Trophoblast cell (in vitro differentiated cells and primary cell): Measurements from ENCODE around the gene PLEKHA7.

ENCODE experiments used
- DNase-seq, 2 donors: peaks; one replicate each; pipeline ENCODE4 v3.0.0-alpha.2; 2016
- H2AFZ ChIP-seq: 2 replicates; pipeline ENCODE4 v1.6.1; 2013; ENCODE audit warnings: low read length, moderate library complexity, mild to moderate bottlenecking; ENCODE audit not compliant: insufficient read depth, poor library complexity
- H2AK5ac ChIP-seq: 2 replicates; pipeline ENCODE4 v1.6.1; 2013; ENCODE audit warnings: mild to moderate bottlenecking, low read length
- H2BK120ac ChIP-seq: 2 replicates; pipeline ENCODE4 v1.6.1; 2013; ENCODE audit warnings: low read length, mild to moderate bottlenecking, moderate library complexity; ENCODE audit not compliant: insufficient read depth, poor library complexity
- H2BK12ac ChIP-seq: 2 replicates; pipeline ENCODE4 v1.6.1; 2013; ENCODE audit warnings: mild to moderate bottlenecking, low read length, moderate library complexity
- H2BK5ac ChIP-seq: 2 replicates; pipeline ENCODE4 v1.6.1; 2013; ENCODE audit warnings: low read length, low read depth, moderate library complexity, mild to moderate bottlenecking; ENCODE audit not compliant: poor library complexity
- H3K14ac ChIP-seq: 2 replicates; pipeline ENCODE4 v1.6.1; 2013; ENCODE audit warnings: mild to moderate bottlenecking, low read length
- H3K18ac ChIP-seq: 2 replicates; pipeline ENCODE4 v1.6.1; 2013; ENCODE audit warnings: mild to moderate bottlenecking, low read length
- H3K23ac ChIP-seq: 2 replicates; pipeline ENCODE4 v1.6.1; 2013; ENCODE audit warnings: low read length
- H3K27ac ChIP-seq: 2 replicates; pipeline ENCODE4 v1.5.1; 2013; ENCODE audit warnings: low read depth, mild to moderate bottlenecking, inconsistent platforms, low read length, moderate library complexity
- H3K27me3 ChIP-seq: 2 replicates; pipeline ENCODE4 v1.6.1; 2013; ENCODE audit warnings: inconsistent platforms, mild to moderate bottlenecking, low read length, moderate library complexity; ENCODE audit not compliant: insufficient read depth
- H3K36me3 ChIP-seq, 2 experiments: 1 replicate in 1 of 2; 2 replicates in 1 of 2; pipeline ENCODE4 v1.6.1; 2013; ENCODE audit warnings: low read length in 2 of 2, mild to moderate bottlenecking in 2 of 2, moderate library complexity in 1 of 2; ENCODE audit not compliant: insufficient read depth in 2 of 2, control insufficient read depth in 1 of 2
- H3K4ac ChIP-seq: 2 replicates; pipeline ENCODE4 v1.6.1; 2013; ENCODE audit warnings: low read depth, mild to moderate bottlenecking, low read length, moderate library complexity
- H3K4me1 ChIP-seq, 2 experiments: 1 replicate in 1 of 2; 2 replicates in 1 of 2; pipeline ENCODE4 v1.6.1; 2013; ENCODE audit warnings: low read length in 2 of 2, mild to moderate bottlenecking in 2 of 2, moderate library complexity in 1 of 2; ENCODE audit not compliant: insufficient read depth in 2 of 2, control insufficient read depth in 1 of 2
- H3K4me2 ChIP-seq: 2 replicates; pipeline ENCODE4 v1.6.1; 2013; ENCODE audit warnings: inconsistent platforms, mild to moderate bottlenecking, low read length, moderate library complexity
- H3K4me3 ChIP-seq: 2 replicates; pipeline ENCODE4 v1.5.1; 2013; ENCODE audit warnings: mild to moderate bottlenecking, low read depth, low read length, inconsistent platforms
- H3K79me1 ChIP-seq: one replicate; pipeline ENCODE4 v1.6.1; 2013; ENCODE audit warnings: low read length
- H3K79me2 ChIP-seq: 2 replicates; pipeline ENCODE4 v1.6.1; 2013; ENCODE audit warnings: low read length, mild to moderate bottlenecking; ENCODE audit not compliant: control insufficient read depth, insufficient read depth, poor library complexity
- H3K9ac ChIP-seq: 2 replicates; pipeline ENCODE4 v1.6.1; 2013; ENCODE audit warnings: mild to moderate bottlenecking, low read length
- H3K9me3 ChIP-seq: 2 replicates; pipeline ENCODE4 v1.6.1; 2013; ENCODE audit warnings: low read depth, mild to moderate bottlenecking, control low read depth, inconsistent platforms, low read length; ENCODE audit not compliant: insufficient read depth
- H4K12ac ChIP-seq: 2 replicates; pipeline ENCODE4 v1.6.1; 2013; ENCODE audit warnings: low read depth, mild to moderate bottlenecking, low read length, moderate library complexity
- H4K8ac ChIP-seq: 2 replicates; pipeline ENCODE4 v1.6.1; 2013; ENCODE audit warnings: low read depth, mild to moderate bottlenecking, low read length, moderate library complexity
- H4K91ac ChIP-seq: one replicate; pipeline ENCODE4 v1.6.1; 2013; ENCODE audit warnings: low read depth, mild to moderate bottlenecking, low read length, moderate library complexity
- WGBS: extraction: QIAGEN DNeasy Blood & Tissue Kit; methylation state at CpG from one replicate; pipeline ENCODE4 v1.1.7; 2013; ENCODE audit warnings: missing lambda C conversion rate; ENCODE audit not compliant: insufficient read length, insufficient coverage; ENCODE audit errors: extremely low coverage; 5-methylcytosine and 5-hydroxymethylcytosine counted together

Gene PLEKHA7

DNA sequence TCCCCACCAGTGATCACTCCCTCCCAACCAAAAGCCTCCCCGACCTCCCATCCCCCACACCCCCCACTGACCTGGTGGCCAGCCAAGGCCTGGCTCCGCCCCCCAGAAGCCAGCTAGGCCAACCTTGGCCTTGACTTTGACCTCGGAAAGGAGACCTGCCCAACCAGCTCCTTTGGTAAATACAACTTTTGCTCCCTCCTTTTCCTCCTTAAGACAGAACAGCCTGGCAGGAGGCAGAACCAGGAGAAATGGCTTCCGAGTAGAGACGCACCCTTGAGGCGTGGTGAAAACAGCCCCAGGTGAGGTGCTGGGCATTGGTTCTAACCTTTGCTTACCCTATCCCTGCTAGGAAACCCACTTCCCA is 27.0 kb downstream of the PLEKHA7 start:
- Histone ChIP-seq H2AK5ac (no peak overlapping the region), H3K18ac (no peak overlapping the region)
- WGBS = no CpG with 5 or more reads among the region's 6 CpGs

DNA sequence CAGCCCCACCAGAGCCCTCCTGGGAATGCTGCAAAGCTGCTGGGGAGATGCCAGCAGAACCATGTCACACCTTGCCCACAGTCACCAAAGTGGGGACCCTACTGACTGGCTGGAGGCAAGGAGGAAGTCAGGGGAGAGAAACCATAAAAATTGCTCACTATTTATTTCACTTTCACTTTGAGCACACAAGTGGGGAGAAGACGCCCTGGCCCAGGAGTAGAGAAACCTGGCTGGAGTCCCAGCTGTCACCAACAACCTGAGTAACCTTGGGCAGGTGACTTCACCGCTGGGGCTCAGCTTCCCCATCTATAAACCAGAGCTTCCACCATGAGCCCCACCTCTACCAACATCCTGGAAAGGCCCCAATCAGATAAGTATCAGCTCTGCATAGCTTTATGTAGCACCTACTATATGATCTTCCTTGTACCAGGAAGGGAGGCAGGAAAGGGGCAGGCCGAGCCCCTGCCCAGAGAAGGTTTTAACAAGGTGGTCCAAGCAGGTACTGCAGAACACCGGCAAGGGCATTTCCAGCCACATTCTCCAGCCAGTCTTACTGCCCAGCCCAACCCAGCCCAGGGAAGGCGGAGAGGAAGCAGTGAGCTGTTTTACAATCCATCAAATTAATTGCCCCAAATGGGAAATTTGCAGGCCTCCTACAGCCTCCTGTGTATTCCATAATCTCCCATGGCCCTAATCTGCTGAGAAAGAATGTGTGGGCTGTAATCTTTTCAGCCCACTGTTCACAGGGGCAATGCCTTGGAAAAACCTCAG is 27.6 kb downstream of the PLEKHA7 start:
- Histone ChIP-seq H3K79me2 (peaks cover 2% of the 10 kb centered on the region), H2AFZ (no peak overlapping the region), H4K12ac (no peak overlapping the region), H3K9ac (no peak overlapping the region), H3K14ac (no peak overlapping the region), H4K91ac (no peak overlapping the region), H2BK12ac (no peak overlapping the region), H3K27ac (no peak overlapping the region), H3K36me3 (no peaks in the 10 kb centered on the region), H3K18ac (no peak overlapping the region), H3K4ac (no peak overlapping the region), H3K4me3 (no peak overlapping the region), H2BK5ac (no peak overlapping the region), H3K79me1 (peaks cover 17% of the 10 kb centered on the region), H4K8ac (no peak overlapping the region), H2AK5ac (peak overlapping the region; percentile 24), H3K4me2 (no peak overlapping the region), H3K4me1 (peaks cover 25 to 38% of the 10 kb centered on the region in 2 experiments), H3K9me3 (no peaks in the 10 kb centered on the region), H2BK120ac (no peak overlapping the region), H3K23ac (no peak overlapping the region), H3K27me3 (no peaks in the 10 kb centered on the region)
- no CpG with 5 or more reads among the region's 5 CpGs for WGBS
- no peak for DNase-seq

More for the DNA sequence above, 27.0 kb downstream of the PLEKHA7 start:
- no peak overlapping the region for H2BK5ac ChIP-seq
- no peaks in the 10 kb centered on the region for H3K9me3 ChIP-seq
- H3K4ac ChIP-seq = no peak overlapping the region
- no peak overlapping the region for H4K8ac ChIP-seq
- no peak overlapping the region for H4K12ac ChIP-seq
- H2AFZ ChIP-seq = no peak overlapping the region
- no peak overlapping the region for H2BK12ac ChIP-seq
- no peak overlapping the region for H2BK120ac ChIP-seq
- no peak overlapping the region for H3K14ac ChIP-seq
- DNase-seq = peak in 1 of 2 donors; percentile 45
- no peak overlapping the region for H3K23ac ChIP-seq
- no peaks in the 10 kb centered on the region for H3K27me3 ChIP-seq
- no peak overlapping the region for H3K4me2 ChIP-seq
- no peak overlapping the region for H3K4me3 ChIP-seq
- H3K4me1 ChIP-seq = peaks cover 21 to 32% of the 10 kb centered on the region in 2 experiments
- no peak overlapping the region for H3K9ac ChIP-seq
- H3K27ac ChIP-seq = no peak overlapping the region
- no peaks in the 10 kb centered on the region for H3K36me3 ChIP-seq
- no peak overlapping the region for H4K91ac ChIP-seq
- peaks cover 1% of the 10 kb centered on the region for H3K79me2 ChIP-seq
- peaks cover 13% of the 10 kb centered on the region for H3K79me1 ChIP-seq

DNA sequence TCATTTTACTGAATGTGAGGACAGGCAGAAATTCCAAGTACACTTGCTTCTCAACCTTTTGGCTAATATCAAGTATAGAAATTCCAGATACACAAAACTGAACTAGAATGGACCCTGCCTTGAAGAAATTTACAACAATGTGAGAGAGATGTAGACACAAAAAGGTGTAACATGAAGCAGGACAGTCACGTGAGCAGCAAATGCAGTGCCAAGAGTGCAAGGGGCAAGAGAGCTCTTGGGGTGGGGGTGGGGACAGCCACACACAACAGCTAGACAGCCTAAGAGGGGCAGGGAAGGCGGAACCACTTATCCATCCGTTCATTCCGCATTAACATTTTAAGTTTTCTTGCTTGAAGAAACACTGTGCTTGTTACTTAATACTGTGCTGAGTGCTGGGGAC is 28.9 kb downstream of the PLEKHA7 start:
- H3K79me1 ChIP-seq = peaks cover 25% of the 10 kb centered on the region
- H3K4me3 ChIP-seq = no peak overlapping the region
- H3K4ac ChIP-seq = no peak overlapping the region
- no peak overlapping the region for H3K9ac ChIP-seq
- H2BK12ac ChIP-seq = no peak overlapping the region
- no peaks in the 10 kb centered on the region for H3K27me3 ChIP-seq
- H3K23ac ChIP-seq = no peak overlapping the region
- H3K9me3 ChIP-seq = no peaks in the 10 kb centered on the region
- H3K14ac ChIP-seq = no peak overlapping the region
- no peak overlapping the region for H4K8ac ChIP-seq
- no peak overlapping the region for H2BK5ac ChIP-seq
- H3K36me3 ChIP-seq = no peaks in the 10 kb centered on the region
- no peak overlapping the region for H2BK120ac ChIP-seq
- H3K27ac ChIP-seq = no peak overlapping the region
- H2AFZ ChIP-seq = no peak overlapping the region
- H4K12ac ChIP-seq = no peak overlapping the region
- H3K18ac ChIP-seq = no peak overlapping the region
- no peak overlapping the region for H2AK5ac ChIP-seq
- H3K4me2 ChIP-seq = no peak overlapping the region
- peaks cover 33 to 48% of the 10 kb centered on the region in 2 experiments for H3K4me1 ChIP-seq
- no CpG with 5 or more reads among the region's 4 CpGs for WGBS
- peaks cover 2% of the 10 kb centered on the region for H3K79me2 ChIP-seq
- DNase-seq = no peak
- H4K91ac ChIP-seq = no peak overlapping the region

DNA sequence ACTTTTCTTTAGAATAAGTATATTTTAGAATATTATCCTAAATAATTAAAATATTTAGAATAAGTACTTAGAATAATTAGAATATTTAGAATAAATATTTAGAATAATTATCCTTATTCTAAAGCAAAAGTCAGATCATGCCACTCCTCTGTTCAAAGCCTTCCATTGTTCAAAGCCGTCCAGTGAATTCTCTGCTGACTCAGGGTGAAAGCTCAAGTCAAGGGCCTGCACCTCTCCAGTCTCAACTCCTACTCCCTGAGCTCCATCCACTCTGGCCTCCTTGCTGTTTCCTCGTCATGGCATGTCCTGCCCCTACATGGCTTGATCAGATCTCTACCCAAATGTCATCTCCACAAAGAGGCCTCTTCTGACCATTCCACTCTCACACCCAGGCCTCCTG is 30.0 kb downstream of the PLEKHA7 start:
- peaks cover 31% of the 10 kb centered on the region for H3K79me1 ChIP-seq
- WGBS = no CpG with 5 or more reads among the region's 2 CpGs
- peak overlapping the region; percentile 30 for H2AK5ac ChIP-seq
- no peak for DNase-seq
- no peaks in the 10 kb centered on the region for H3K9me3 ChIP-seq
- no peak overlapping the region for H2AFZ ChIP-seq
- no peak overlapping the region for H3K23ac ChIP-seq
- no peak overlapping the region for H4K91ac ChIP-seq
- no peak overlapping the region for H2BK5ac ChIP-seq
- H3K4me3 ChIP-seq = no peak overlapping the region
- H2BK12ac ChIP-seq = peak overlapping the region; percentile 15
- no peak overlapping the region for H3K18ac ChIP-seq
- no peak overlapping the region for H3K14ac ChIP-seq
- no peak overlapping the region for H3K9ac ChIP-seq
- H3K27ac ChIP-seq = no peak overlapping the region
- H3K27me3 ChIP-seq = no peaks in the 10 kb centered on the region
- H3K36me3 ChIP-seq = no peaks in the 10 kb centered on the region
- H2BK120ac ChIP-seq = no peak overlapping the region
- peaks cover 39 to 54% of the 10 kb centered on the region in 2 experiments for H3K4me1 ChIP-seq
- no peak overlapping the region for H4K8ac ChIP-seq
- H3K4me2 ChIP-seq = no peak overlapping the region
- no peak overlapping the region for H4K12ac ChIP-seq
- H3K79me2 ChIP-seq = peaks cover 2% of the 10 kb centered on the region
- H3K4ac ChIP-seq = no peak overlapping the region
